Measurements from ENCODE around the gene TMEM225B.
"Not testable (repeated sequence)": the region's sequence is repeated elsewhere in the genome, so short reads cannot be mapped to it uniquely, and the experiment has no call there.

TMEM225B gene

GRCh38 chr7:99579956-99580777 is 17.9 kb upstream of the TMEM225B start:
- DNase-seq (ENCODE audit: low read depth): peak; percentile 31
- peak overlapping the region; percentile 60 for H3K4me3 ChIP-seq (replicated peaks; ENCODE audit: low read depth, low read length)
- TF ChIP-seq, protein P1, sequence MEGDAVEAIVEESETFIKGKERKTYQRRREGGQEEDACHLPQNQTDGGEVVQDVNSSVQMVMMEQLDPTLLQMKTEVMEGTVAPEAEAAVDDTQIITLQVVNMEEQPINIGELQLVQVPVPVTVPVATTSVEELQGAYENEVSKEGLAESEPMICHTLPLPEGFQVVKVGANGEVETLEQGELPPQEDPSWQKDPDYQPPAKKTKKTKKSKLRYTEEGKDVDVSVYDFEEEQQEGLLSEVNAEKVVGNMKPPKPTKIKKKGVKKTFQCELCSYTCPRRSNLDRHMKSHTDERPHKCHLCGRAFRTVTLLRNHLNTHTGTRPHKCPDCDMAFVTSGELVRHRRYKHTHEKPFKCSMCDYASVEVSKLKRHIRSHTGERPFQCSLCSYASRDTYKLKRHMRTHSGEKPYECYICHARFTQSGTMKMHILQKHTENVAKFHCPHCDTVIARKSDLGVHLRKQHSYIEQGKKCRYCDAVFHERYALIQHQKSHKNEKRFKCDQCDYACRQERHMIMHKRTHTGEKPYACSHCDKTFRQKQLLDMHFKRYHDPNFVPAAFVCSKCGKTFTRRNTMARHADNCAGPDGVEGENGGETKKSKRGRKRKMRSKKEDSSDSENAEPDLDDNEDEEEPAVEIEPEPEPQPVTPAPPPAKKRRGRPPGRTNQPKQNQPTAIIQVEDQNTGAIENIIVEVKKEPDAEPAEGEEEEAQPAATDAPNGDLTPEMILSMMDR (IDR thresholded peaks at IDR 0.05; ENCODE audit: low read length, missing control alignments): peak; percentile 27

DNA sequence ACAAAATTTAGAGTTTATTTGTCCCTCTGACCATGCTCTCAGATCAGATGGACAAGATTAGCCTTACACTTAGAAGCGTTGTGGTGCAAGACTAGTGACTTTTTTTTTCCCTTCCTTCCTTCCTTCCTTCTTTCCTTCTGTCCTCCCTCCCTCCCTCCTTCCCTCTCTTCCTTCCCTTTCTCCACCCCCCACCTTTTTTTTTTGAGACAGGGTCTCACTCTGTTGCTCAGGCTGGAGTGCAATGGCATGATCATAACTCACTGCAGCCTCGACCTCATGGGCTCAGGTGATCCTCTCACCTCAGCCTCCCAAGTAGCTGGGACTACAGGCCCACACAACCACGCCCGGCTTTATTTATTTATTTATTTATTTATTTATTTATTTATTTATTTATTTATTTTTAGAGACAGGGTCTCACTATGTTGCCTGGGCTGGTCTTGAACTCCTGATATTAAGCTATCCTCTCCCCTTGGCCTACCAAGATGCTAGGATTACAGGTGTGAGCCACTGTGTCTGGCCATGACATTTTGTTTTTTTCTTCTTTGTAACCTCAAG is 17.2 kb upstream of the TMEM225B start:
- DNase-seq (ENCODE audit: low read depth): not testable (repeated sequence)
- H3K4me3 ChIP-seq (replicated peaks; ENCODE audit: low read depth, low read length): peak overlapping the region; percentile 60

DNA sequence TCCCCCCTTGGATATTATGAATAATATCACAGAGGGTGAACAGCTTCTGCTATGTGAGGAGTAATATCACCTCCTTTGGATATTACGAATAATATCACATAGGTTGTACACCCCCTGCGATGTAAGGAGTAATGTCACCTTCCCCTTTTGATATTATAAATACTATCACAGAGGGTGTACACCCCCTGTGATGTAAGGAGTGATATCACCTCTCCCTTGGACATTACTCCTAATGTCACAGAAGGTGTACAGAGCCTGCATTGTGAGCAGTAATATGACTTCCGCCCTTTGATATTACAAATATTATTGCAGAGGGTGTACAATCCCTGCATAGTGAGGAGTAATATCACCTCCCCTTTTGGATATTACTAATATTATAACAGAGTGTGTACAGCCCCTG is 9.2 kb upstream of the TMEM225B start:
- H3K4me3 ChIP-seq (replicated peaks; ENCODE audit: low read depth, low read length): no peak overlapping the region
- no peak for DNase-seq (ENCODE audit: low read depth)
- TF ChIP-seq, protein P1 (IDR thresholded peaks at IDR 0.05; ENCODE audit: low read length, missing control alignments): no peak

DNA sequence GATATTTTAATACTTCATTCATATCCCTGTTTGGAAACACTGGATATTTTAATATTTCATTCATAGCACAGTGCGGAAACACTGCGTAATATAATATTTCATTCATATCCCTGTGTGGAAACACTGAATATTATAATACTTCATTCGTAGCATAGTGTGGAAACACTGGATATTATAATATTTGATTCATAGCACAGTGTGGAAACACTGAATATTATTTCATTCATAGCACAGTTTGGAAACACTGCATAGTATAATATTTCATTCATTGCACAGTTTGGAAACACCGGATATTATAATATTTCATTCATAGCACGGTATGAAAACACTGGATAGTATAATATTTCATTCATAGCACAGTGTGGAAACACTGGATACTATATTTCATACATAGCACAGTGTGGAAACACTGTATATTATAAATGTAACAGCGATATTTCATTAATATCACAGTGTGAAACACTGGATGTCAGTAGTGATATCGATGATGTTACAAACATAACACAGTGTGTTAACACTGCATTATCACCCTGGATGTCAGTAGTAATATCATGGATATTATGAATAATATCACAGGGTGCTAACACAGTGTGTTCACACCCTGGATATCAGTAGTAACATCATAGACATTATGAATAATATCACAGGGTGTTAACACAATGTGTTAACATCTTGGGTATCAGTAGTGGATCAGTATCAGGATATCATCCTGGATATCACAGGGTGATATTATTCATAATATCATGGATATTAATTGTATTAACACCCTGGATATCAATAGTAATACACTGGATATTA is 2.9 kb upstream of the TMEM225B start:
- no peak overlapping the region for H3K4me3 ChIP-seq (replicated peaks; ENCODE audit: low read depth, low read length)

DNA sequence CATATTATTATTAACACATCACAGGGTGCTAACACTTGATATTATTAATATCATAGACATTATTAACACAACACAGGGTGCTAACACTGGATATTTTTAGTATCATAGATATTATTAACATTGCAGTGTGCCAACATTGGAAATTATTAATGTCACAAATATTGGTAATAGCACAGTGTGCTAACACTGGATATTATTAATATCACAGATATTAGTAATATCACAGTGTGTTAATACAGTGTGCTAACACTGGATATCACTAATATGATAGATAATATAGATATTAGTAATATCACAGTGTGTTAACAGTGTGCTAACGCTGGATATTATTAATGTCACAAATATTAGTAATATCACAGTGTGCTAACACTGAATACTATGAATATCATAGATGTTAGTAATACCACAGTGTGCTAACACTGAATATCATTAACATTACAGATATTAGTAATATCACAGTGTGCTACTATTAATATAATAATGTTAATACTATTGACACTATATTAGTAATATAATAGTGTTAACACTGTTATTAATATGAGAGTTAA is 1.6 kb upstream of the TMEM225B start:
- DNase-seq (ENCODE audit: low read depth): no peak
- TF ChIP-seq, protein P1 (IDR thresholded peaks at IDR 0.05; ENCODE audit: low read length, missing control alignments): no peak
- H3K4me3 ChIP-seq (replicated peaks; ENCODE audit: low read depth, low read length): no peak overlapping the region

More for the DNA sequence above, 2.9 kb upstream of the TMEM225B start:
- DNase-seq (ENCODE audit: low read depth): no peak
- TF ChIP-seq, protein P1 (IDR thresholded peaks at IDR 0.05; ENCODE audit: low read length, missing control alignments): no peak

GRCh38 chr7:99599836-99600235 is 1.8 kb downstream of the TMEM225B start:
- no peak overlapping the region for H3K4me3 ChIP-seq (replicated peaks; ENCODE audit: low read depth, low read length)
- no peak for DNase-seq (ENCODE audit: low read depth)
- TF ChIP-seq, protein P1 (IDR thresholded peaks at IDR 0.05; ENCODE audit: low read length, missing control alignments): no peak
